Mesendoderm (in vitro differentiated cells): ENCODE data around the gene THBS1.

ENCODE experiments used
- DNase-seq: peaks from one replicate; pipeline ENCODE4 v3.0.0; 2013
- H2AK5ac ChIP-seq: 2 replicates; pipeline ENCODE4 v1.6.1; 2013; ENCODE audit warnings: low read length, inconsistent platforms
- H2BK120ac ChIP-seq: 2 replicates; pipeline ENCODE4 v1.6.1; 2013; ENCODE audit warnings: low read depth, mild to moderate bottlenecking, low read length, moderate library complexity, mixed read lengths
- H2BK15ac ChIP-seq: replicated peaks from 2 replicates; pipeline ENCODE4 v1.6.1; 2013; ENCODE audit warnings: low read depth, mild to moderate bottlenecking, moderate library complexity
- H2BK5ac ChIP-seq: 2 replicates; pipeline ENCODE4 v1.6.1; 2013; ENCODE audit warnings: low read length, inconsistent platforms
- H3K18ac ChIP-seq: 2 replicates; pipeline ENCODE4 v1.6.1; 2013; ENCODE audit warnings: mild to moderate bottlenecking, low read length, mixed read lengths
- H3K23ac ChIP-seq: one replicate; pipeline ENCODE4 v1.6.1; 2013; ENCODE audit warnings: low read length
- H3K27ac ChIP-seq: 2 replicates; pipeline ENCODE4 v1.5.1; 2013; ENCODE audit warnings: low read depth, mild to moderate bottlenecking, inconsistent platforms, low read length, moderate library complexity
- H3K27me3 ChIP-seq: 2 replicates; pipeline ENCODE4 v1.6.1; 2013; ENCODE audit warnings: low read length, control low read depth, mild to moderate bottlenecking, inconsistent platforms; ENCODE audit not compliant: insufficient read depth, poor library complexity
- H3K36me3 ChIP-seq: 2 replicates; pipeline ENCODE4 v1.6.1; 2013; ENCODE audit warnings: low read length, inconsistent platforms; ENCODE audit not compliant: control insufficient read depth, insufficient read depth
- H3K4ac ChIP-seq: one replicate; pipeline ENCODE4 v1.6.1; 2013; ENCODE audit warnings: low read depth, mild to moderate bottlenecking, low read length, moderate library complexity
- H3K4me1 ChIP-seq: 2 replicates; pipeline ENCODE4 v1.6.1; 2013; ENCODE audit warnings: low read depth, low read length, inconsistent platforms; ENCODE audit not compliant: control insufficient read depth
- H3K4me2 ChIP-seq: 2 replicates; pipeline ENCODE4 v1.6.1; 2013; ENCODE audit warnings: low read length
- H3K4me3 ChIP-seq: 2 replicates; pipeline ENCODE4 v1.5.1; 2013; ENCODE audit warnings: mild to moderate bottlenecking, low read length
- H3K56ac ChIP-seq: one replicate; pipeline ENCODE4 v1.6.1; 2013; ENCODE audit warnings: low read length
- H3K79me1 ChIP-seq: 2 replicates; pipeline ENCODE4 v1.6.1; 2013; ENCODE audit warnings: low read length, inconsistent platforms
- H3K79me2 ChIP-seq: 2 replicates; pipeline ENCODE4 v1.6.1; 2013; ENCODE audit warnings: mild to moderate bottlenecking, low read length; ENCODE audit not compliant: control insufficient read depth, insufficient read depth
- H3K9ac ChIP-seq: 2 replicates; pipeline ENCODE4 v1.6.1; 2013; ENCODE audit warnings: low read length, inconsistent platforms
- H4K5ac ChIP-seq: one replicate; pipeline ENCODE4 v1.6.1; 2013; ENCODE audit warnings: low read length
- H4K8ac ChIP-seq: one replicate; pipeline ENCODE4 v1.6.1; 2013; ENCODE audit warnings: low read depth, mild to moderate bottlenecking, control low read depth, low read length, moderate library complexity
- WGBS: extraction: QIAGEN DNeasy Blood & Tissue Kit; methylation state at CpG from one replicate; pipeline ENCODE4 v1.1.7; 2013; ENCODE audit warnings: low lambda C conversion rate, missing lambda C conversion rate; ENCODE audit not compliant: insufficient coverage; ENCODE audit errors: extremely low coverage; 5-methylcytosine and 5-hydroxymethylcytosine counted together

The THBS1 gene

DNA sequence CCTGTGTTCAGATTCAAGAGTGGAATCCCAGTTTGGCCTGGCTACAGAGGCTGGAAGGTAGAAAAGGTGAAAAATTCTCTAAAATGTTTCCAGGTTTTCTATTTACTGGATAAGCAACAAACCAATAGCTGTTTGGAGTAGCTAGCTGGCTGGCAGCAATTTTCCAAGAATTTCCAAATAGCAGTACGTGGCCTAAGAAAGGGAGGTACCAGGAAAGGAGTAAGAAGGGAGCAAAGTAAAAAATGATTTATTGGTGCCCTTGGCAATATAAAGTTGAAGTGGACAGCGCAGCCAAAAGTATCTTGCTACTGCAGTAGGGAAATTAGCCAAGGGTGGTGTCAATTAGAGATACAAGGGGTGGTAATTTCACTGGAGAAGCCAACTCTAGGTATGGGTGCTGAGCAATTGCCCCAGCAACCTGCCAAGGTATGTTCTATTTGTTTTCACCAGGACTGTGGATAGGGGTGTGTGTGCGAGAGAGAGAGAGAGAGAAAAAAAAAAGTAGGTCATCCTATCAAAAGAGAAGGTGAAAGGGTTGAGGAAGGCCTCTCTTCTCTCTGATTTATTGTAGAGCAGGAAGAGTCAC, 40.8 kb upstream of the THBS1 start:
- Histone ChIP-seq H4K5ac (no peak overlapping the region), H3K4me3 (no peak overlapping the region), H3K79me1 (no peaks in the 10 kb centered on the region), H2BK5ac (no peak overlapping the region), H4K8ac (no peak overlapping the region), H3K23ac (no peak overlapping the region), H3K4me1 (no peaks in the 10 kb centered on the region), H2BK15ac (no peak overlapping the region), H3K27me3 (no peaks in the 10 kb centered on the region), H3K79me2 (no peaks in the 10 kb centered on the region), H2BK120ac (no peak overlapping the region), H3K36me3 (no peaks in the 10 kb centered on the region), H3K56ac (no peak overlapping the region), H3K9ac (no peak overlapping the region), H3K4ac (no peak overlapping the region), H3K27ac (no peak overlapping the region), H3K18ac (no peak overlapping the region), H2AK5ac (no peak overlapping the region), H3K4me2 (no peak overlapping the region)
- DNase-seq, result no peak
- no CpG with 5 or more reads among the region's 3 CpGs for WGBS

DNA sequence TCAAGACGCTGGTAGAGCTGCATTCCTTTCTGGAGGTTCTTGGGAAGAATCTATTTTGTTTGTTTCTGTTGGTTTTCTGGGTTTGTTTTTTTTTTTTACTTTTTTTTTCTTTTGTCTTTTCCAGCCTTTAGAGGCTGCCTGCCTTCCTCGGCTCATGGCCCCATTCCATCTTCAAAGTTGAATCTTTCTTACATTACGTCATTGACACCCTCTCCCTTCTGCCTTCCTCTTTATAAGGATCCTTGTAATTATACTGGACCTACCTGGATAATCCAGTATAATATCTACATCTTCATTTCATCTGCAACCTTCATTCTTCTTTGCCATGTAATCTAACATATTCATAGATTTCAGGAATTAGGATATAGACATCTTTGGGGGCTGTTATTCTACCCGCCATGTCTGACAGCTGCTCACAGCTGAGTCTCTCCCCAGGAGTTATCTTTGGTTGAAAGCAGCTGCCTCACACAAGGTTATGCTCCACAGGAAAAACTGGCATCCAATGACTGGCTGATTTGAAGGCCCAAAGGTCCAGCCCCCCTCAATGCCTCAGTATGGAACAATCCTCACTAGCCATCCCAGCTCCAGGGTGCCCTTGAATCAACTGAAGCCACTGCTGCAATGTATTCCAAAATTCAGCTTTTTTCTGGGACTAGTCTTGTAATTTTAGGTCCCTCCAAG, 38.4 kb upstream of the THBS1 start:
- no peaks in the 10 kb centered on the region for H3K27me3 ChIP-seq

GRCh38 chr15:39543651-39544050, 37.2 kb upstream of the THBS1 start:
- no peak overlapping the region for H2AK5ac ChIP-seq
- H3K9ac ChIP-seq, result no peak overlapping the region
- H3K18ac ChIP-seq, result no peak overlapping the region
- no peaks in the 10 kb centered on the region for H3K4me1 ChIP-seq
- no peaks in the 10 kb centered on the region for H3K36me3 ChIP-seq
- H3K23ac ChIP-seq, result no peak overlapping the region
- H3K27me3 ChIP-seq, result no peaks in the 10 kb centered on the region
- no peak overlapping the region for H2BK15ac ChIP-seq
- H2BK5ac ChIP-seq, result no peak overlapping the region
- no peak overlapping the region for H3K27ac ChIP-seq
- DNase-seq, result peak; percentile 79
- no peak overlapping the region for H3K4me3 ChIP-seq
- no CpG with 5 or more reads among the region's 1 CpG for WGBS
- H3K79me1 ChIP-seq, result no peaks in the 10 kb centered on the region
- H4K8ac ChIP-seq, result no peak overlapping the region
- no peak overlapping the region for H3K4me2 ChIP-seq
- no peak overlapping the region for H3K56ac ChIP-seq
- no peaks in the 10 kb centered on the region for H3K79me2 ChIP-seq
- no peak overlapping the region for H3K4ac ChIP-seq
- no peak overlapping the region for H2BK120ac ChIP-seq
- no peak overlapping the region for H4K5ac ChIP-seq

More for the DNA sequence above, 38.4 kb upstream of the THBS1 start:
- Histone ChIP-seq H3K18ac (no peak overlapping the region), H2BK15ac (no peak overlapping the region), H3K4me1 (no peaks in the 10 kb centered on the region), H3K56ac (no peak overlapping the region), H3K4ac (no peak overlapping the region), H2BK5ac (no peak overlapping the region), H4K5ac (no peak overlapping the region), H3K9ac (no peak overlapping the region), H4K8ac (no peak overlapping the region), H2BK120ac (no peak overlapping the region), H3K79me1 (no peaks in the 10 kb centered on the region), H2AK5ac (no peak overlapping the region), H3K4me2 (no peak overlapping the region), H3K23ac (no peak overlapping the region), H3K36me3 (no peaks in the 10 kb centered on the region), H3K4me3 (no peak overlapping the region), H3K27ac (no peak overlapping the region), H3K79me2 (no peaks in the 10 kb centered on the region)
- WGBS, result no CpG with 5 or more reads among the region's 4 CpGs
- DNase-seq, result no peak

DNA sequence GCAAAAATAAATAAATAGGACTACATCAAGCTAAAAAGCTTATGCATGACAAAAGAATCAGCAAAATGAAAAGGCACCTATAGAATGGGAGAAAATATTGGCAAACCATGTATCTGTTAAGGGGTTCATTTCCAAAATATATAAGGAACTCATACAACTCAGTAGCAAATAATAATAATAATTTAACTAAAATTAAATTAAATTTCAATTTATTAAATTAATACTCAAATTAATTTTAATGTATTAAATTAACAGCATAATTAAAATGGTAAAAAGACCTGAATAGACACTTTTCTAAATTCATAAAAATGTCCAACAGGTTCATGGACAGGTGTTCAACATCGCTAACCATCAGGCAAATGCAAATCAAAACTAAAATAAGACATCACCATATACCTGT, 34.0 kb upstream of the THBS1 start:
- Histone ChIP-seq H4K5ac (no peak overlapping the region), H3K56ac (no peak overlapping the region), H4K8ac (no peak overlapping the region), H3K79me2 (no peaks in the 10 kb centered on the region), H3K27ac (no peak overlapping the region), H3K4ac (no peak overlapping the region), H3K36me3 (no peaks in the 10 kb centered on the region), H3K79me1 (no peaks in the 10 kb centered on the region), H2AK5ac (no peak overlapping the region), H3K4me2 (no peak overlapping the region), H3K23ac (no peak overlapping the region), H2BK120ac (no peak overlapping the region), H3K9ac (no peak overlapping the region), H2BK15ac (no peak overlapping the region), H3K27me3 (no peaks in the 10 kb centered on the region), H3K4me1 (no peaks in the 10 kb centered on the region), H2BK5ac (no peak overlapping the region), H3K4me3 (no peak overlapping the region), H3K18ac (no peak overlapping the region)
- WGBS, result no CpG with 5 or more reads among the region's 1 CpG
- no peak for DNase-seq

DNA sequence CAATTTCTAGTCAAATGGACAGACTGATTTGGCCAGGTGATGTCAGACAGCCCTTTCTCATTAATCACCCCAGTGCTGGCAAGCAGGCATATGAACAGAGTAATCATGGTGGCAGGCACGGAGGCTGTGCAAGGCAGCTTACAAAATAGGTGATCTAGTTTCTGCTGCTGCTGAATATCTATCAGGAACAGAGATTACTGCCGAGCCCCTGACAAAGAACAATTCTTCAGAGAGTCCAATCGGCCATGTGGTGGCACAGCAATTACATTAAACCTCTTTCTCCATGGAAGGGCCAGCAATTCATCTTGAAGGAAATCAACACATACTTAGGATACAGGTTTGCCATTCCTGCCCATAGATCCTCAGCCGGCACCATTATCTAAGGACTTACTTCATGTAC, 32.3 kb upstream of the THBS1 start:
- H3K4ac ChIP-seq, result no peak overlapping the region
- H3K4me1 ChIP-seq, result no peaks in the 10 kb centered on the region
- no peak overlapping the region for H3K27ac ChIP-seq
- H3K18ac ChIP-seq, result no peak overlapping the region
- H2BK5ac ChIP-seq, result no peak overlapping the region
- no peak for DNase-seq
- no peak overlapping the region for H3K56ac ChIP-seq
- no peaks in the 10 kb centered on the region for H3K79me2 ChIP-seq
- no peak overlapping the region for H3K9ac ChIP-seq
- H3K4me3 ChIP-seq, result no peak overlapping the region
- H2BK120ac ChIP-seq, result no peak overlapping the region
- H2AK5ac ChIP-seq, result no peak overlapping the region
- no peaks in the 10 kb centered on the region for H3K36me3 ChIP-seq
- no peak overlapping the region for H2BK15ac ChIP-seq
- H3K23ac ChIP-seq, result no peak overlapping the region
- no CpG with 5 or more reads among the region's 4 CpGs for WGBS
- no peak overlapping the region for H4K5ac ChIP-seq
- H3K79me1 ChIP-seq, result no peaks in the 10 kb centered on the region
- no peaks in the 10 kb centered on the region for H3K27me3 ChIP-seq
- no peak overlapping the region for H4K8ac ChIP-seq
- no peak overlapping the region for H3K4me2 ChIP-seq

- Histone ChIP-seq H3K27me3 (no peaks in the 10 kb centered on the region), H3K79me1 (no peaks in the 10 kb centered on the region), H2AK5ac (no peak overlapping the region), H3K4ac (no peak overlapping the region), H3K79me2 (no peaks in the 10 kb centered on the region), H3K4me1 (no peaks in the 10 kb centered on the region), H3K4me3 (no peak overlapping the region), H3K4me2 (no peak overlapping the region), H3K9ac (no peak overlapping the region), H4K5ac (no peak overlapping the region), H2BK120ac (no peak overlapping the region), H3K27ac (no peak overlapping the region), H2BK5ac (no peak overlapping the region), H3K23ac (no peak overlapping the region), H2BK15ac (no peak overlapping the region), H3K56ac (no peak overlapping the region), H4K8ac (no peak overlapping the region), H3K18ac (no peak overlapping the region), H3K36me3 (no peaks in the 10 kb centered on the region)
- no peak for DNase-seq
- no CpG with 5 or more reads among the region's 4 CpGs for WGBS
Measured at GRCh38 chr15:39549912-39550311, 31.0 kb upstream of the THBS1 start.
